HepG2 (cell line): ENCODE data around the gene PCIF1. TPM values are rescaled to one million over a fixed set of nuclear protein-coding genes. Genes with fewer than 3 reads are reported as not detected.

Experiments
- GABPA ChIP-seq, 2 experiments: IDR thresholded peaks; 2 replicates each; pipeline ENCODE4 v1.6.1; 2011 to 2016; ENCODE audit warnings: low read depth in 2 of 2, low read length in 1 of 2, missing biosample characterization in 1 of 2, missing genetic modification characterization in 1 of 2
- JUNB ChIP-seq: sonication (generic); formaldehyde crosslinking; IDR thresholded peaks from 2 replicates; pipeline ENCODE4 v1.8.0; 2022; ENCODE audit warnings: missing genetic modification reagents, mild to moderate bottlenecking, borderline replicate concordance
- KAT7 ChIP-seq: IDR thresholded peaks from 2 replicates; pipeline ENCODE4 v1.6.1; 2018; ENCODE audit warnings: borderline replicate concordance, missing compliant biosample characterization
- MAFG ChIP-seq: sonication (generic); formaldehyde crosslinking; IDR thresholded peaks from 2 replicates; pipeline ENCODE4 v1.5.1; 2020; ENCODE audit warnings: mild to moderate bottlenecking, missing genetic modification reagents
- PLRG1 ChIP-seq: fragments of 450-650 bp; conservative IDR thresholded peaks from 2 replicates; pipeline ENCODE4 v1.6.1; 2016
- SOX6 ChIP-seq, 2 experiments: fragments of 450-650 bp in 1 of 2; sonication (generic) in 1 of 2; formaldehyde crosslinking in 1 of 2; IDR thresholded peaks; 2 replicates each; pipeline versions ENCODE4 v1.4.0 to v1.6.1; 2017 to 2020; ENCODE audit warnings: antibody characterized with exemption in 1 of 2, mild to moderate bottlenecking in 1 of 2, missing genetic modification reagents in 1 of 2
- ZFAT ChIP-seq: sonication (generic); formaldehyde crosslinking; conservative IDR thresholded peaks from 2 replicates; pipeline ENCODE4 v1.8.1; 2023; ENCODE audit warnings: missing genetic modification reagents, inconsistent platforms
- ZNF225 ChIP-seq: sonication (generic); formaldehyde crosslinking; IDR thresholded peaks from 2 replicates; pipeline ENCODE4 v1.4.0; 2020; ENCODE audit warnings: mild to moderate bottlenecking, missing genetic modification reagents
- ZNF3 ChIP-seq: IDR thresholded peaks from 2 replicates; pipeline ENCODE4 v1.7.0; 2017; ENCODE audit warnings: inconsistent platforms
- polyA plus RNA-seq, 8 experiments: library from polyadenylated mRNA; depleted of rRNA in 3 of 8; stranded (reverse) in 7 of 8; unstranded in 1 of 8; fragments of >200 nt; fragmentation: Illumina TruSeq in 4 of 8; extraction: Trizol in 4 of 8; gene quantifications; 2 replicates each; pipeline versions ENCODE4 v1.2.1 to v1.2.3, GENCODE V29; 2011 to 2016; ENCODE audit warnings: low read depth in 4 of 8, missing spikeins in 1 of 8, mixed read lengths in 1 of 8; ENCODE audit not compliant: insufficient read depth in 1 of 8
- total RNA-seq, 5 experiments: library from RNA; depleted of rRNA; stranded (reverse); fragments of >200 nt; fragmentation: Illumina TruSeq; extraction: Trizol; gene quantifications; 2 replicates each; pipeline ENCODE4 v1.2.3, GENCODE V29; 2016; ENCODE audit warnings: low read depth in 1 of 5
- TF ChIP-seq, protein P1 (sequence below), 2 experiments: fragments of 450-650 bp in 1 of 2; sonication (generic) in 1 of 2; formaldehyde crosslinking in 1 of 2; IDR thresholded peaks; 2 replicates each; pipeline versions ENCODE4 v1.6.1 to v1.8.0; 2016 to 2022; ENCODE audit warnings: antibody characterized with exemption in 1 of 2, mild to moderate bottlenecking in 1 of 2, missing genetic modification reagents in 1 of 2
- TF ChIP-seq, protein P2 (sequence below): IDR thresholded peaks from 2 replicates; pipeline ENCODE4 v1.6.1; 2016; ENCODE audit warnings: control low read depth
- TF ChIP-seq, protein P3 (sequence below): sonication (generic); formaldehyde crosslinking; conservative IDR thresholded peaks from 2 replicates; pipeline ENCODE4 v1.4.0; 2020; ENCODE audit warnings: missing genetic modification reagents
- TF ChIP-seq, protein P4 (sequence below): sonication (generic); formaldehyde crosslinking; IDR thresholded peaks from 2 replicates; pipeline ENCODE4 v1.4.0; 2020; ENCODE audit warnings: mild to moderate bottlenecking, low read depth, missing genetic modification reagents

The PCIF1 gene
- total and polyA plus RNA-seq, 2 of the 13 experiments (the other 11 are each of a cell fraction or from before 2014, with no cell fraction given) = 20.9 to 24.4 TPM

GRCh38 chr20:45946149-45946970, 11.9 kb downstream of the PCIF1 start (continued):
- TF ChIP-seq, protein P1, sequence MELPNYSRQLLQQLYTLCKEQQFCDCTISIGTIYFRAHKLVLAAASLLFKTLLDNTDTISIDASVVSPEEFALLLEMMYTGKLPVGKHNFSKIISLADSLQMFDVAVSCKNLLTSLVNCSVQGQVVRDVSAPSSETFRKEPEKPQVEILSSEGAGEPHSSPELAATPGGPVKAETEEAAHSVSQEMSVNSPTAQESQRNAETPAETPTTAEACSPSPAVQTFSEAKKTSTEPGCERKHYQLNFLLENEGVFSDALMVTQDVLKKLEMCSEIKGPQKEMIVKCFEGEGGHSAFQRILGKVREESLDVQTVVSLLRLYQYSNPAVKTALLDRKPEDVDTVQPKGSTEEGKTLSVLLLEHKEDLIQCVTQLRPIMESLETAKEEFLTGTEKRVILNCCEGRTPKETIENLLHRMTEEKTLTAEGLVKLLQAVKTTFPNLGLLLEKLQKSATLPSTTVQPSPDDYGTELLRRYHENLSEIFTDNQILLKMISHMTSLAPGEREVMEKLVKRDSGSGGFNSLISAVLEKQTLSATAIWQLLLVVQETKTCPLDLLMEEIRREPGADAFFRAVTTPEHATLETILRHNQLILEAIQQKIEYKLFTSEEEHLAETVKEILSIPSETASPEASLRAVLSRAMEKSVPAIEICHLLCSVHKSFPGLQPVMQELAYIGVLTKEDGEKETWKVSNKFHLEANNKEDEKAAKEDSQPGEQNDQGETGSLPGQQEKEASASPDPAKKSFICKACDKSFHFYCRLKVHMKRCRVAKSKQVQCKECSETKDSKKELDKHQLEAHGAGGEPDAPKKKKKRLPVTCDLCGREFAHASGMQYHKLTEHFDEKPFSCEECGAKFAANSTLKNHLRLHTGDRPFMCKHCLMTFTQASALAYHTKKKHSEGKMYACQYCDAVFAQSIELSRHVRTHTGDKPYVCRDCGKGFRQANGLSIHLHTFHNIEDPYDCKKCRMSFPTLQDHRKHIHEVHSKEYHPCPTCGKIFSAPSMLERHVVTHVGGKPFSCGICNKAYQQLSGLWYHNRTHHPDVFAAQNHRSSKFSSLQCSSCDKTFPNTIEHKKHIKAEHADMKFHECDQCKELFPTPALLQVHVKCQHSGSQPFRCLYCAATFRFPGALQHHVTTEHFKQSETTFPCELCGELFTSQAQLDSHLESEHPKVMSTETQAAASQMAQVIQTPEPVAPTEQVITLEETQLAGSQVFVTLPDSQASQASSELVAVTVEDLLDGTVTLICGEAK (IDR thresholded peaks at IDR 0.05) = no peak
- TF ChIP-seq, protein P1 (CRISPR knock-in tag; IDR thresholded peaks at IDR 0.05) = peak; percentile 75; the same call in 1 of the 2 replicates
- TF ChIP-seq KAT7 (CRISPR knock-in tag) (no peak), MAFG (CRISPR knock-in tag) (no peak), ZNF3 (CRISPR knock-in tag) (peak; percentile 63; the same call in 1 of the 2 replicates), JUNB (CRISPR knock-in tag) (no peak), PLRG1 (no peak), SOX6 (IDR thresholded peaks at IDR 0.05) (no peak), SOX6 (CRISPR knock-in tag; IDR thresholded peaks at IDR 0.05) (peak; percentile 92), ZFAT (CRISPR knock-in tag) (no peak), GABPA (IDR thresholded peaks at IDR 0.05; ENCODE audit: low read depth, low read length) (no peak), GABPA (CRISPR knock-in tag; IDR thresholded peaks at IDR 0.05; ENCODE audit: low read depth) (peak; percentile 52; the same call in 1 of the 2 replicates), ZNF225 (CRISPR knock-in tag) (peak; percentile 54; the same call in 1 of the 2 replicates)
- TF ChIP-seq, protein P2, sequence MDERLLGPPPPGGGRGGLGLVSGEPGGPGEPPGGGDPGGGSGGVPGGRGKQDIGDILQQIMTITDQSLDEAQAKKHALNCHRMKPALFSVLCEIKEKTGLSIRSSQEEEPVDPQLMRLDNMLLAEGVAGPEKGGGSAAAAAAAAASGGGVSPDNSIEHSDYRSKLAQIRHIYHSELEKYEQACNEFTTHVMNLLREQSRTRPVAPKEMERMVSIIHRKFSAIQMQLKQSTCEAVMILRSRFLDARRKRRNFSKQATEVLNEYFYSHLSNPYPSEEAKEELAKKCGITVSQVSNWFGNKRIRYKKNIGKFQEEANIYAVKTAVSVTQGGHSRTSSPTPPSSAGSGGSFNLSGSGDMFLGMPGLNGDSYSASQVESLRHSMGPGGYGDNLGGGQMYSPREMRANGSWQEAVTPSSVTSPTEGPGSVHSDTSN (CRISPR knock-in tag) = no peak
- TF ChIP-seq, protein P3, sequence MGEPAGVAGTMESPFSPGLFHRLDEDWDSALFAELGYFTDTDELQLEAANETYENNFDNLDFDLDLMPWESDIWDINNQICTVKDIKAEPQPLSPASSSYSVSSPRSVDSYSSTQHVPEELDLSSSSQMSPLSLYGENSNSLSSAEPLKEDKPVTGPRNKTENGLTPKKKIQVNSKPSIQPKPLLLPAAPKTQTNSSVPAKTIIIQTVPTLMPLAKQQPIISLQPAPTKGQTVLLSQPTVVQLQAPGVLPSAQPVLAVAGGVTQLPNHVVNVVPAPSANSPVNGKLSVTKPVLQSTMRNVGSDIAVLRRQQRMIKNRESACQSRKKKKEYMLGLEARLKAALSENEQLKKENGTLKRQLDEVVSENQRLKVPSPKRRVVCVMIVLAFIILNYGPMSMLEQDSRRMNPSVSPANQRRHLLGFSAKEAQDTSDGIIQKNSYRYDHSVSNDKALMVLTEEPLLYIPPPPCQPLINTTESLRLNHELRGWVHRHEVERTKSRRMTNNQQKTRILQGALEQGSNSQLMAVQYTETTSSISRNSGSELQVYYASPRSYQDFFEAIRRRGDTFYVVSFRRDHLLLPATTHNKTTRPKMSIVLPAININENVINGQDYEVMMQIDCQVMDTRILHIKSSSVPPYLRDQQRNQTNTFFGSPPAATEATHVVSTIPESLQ (CRISPR knock-in tag) = 0 out of 2 replicates have a peak, but pooled peaks have one; percentile 85
- TF ChIP-seq, protein P4, sequence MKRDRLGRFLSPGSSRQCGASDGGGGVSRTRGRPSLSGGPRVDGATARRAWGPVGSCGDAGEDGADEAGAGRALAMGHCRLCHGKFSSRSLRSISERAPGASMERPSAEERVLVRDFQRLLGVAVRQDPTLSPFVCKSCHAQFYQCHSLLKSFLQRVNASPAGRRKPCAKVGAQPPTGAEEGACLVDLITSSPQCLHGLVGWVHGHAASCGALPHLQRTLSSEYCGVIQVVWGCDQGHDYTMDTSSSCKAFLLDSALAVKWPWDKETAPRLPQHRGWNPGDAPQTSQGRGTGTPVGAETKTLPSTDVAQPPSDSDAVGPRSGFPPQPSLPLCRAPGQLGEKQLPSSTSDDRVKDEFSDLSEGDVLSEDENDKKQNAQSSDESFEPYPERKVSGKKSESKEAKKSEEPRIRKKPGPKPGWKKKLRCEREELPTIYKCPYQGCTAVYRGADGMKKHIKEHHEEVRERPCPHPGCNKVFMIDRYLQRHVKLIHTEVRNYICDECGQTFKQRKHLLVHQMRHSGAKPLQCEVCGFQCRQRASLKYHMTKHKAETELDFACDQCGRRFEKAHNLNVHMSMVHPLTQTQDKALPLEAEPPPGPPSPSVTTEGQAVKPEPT (CRISPR knock-in tag) = peak; percentile 81; the same call in 1 of the 2 replicates
